A204.1 (cell line): ENCODE measurements around the gene MED12L.

ENCODE experiments used
- FAIRE-seq: peaks from 2 replicates; lab custom pipeline; 2012; peaks lifted over from hg19 to GRCh38; lab: Jason Lieb, UNC

The MED12L gene

DNA sequence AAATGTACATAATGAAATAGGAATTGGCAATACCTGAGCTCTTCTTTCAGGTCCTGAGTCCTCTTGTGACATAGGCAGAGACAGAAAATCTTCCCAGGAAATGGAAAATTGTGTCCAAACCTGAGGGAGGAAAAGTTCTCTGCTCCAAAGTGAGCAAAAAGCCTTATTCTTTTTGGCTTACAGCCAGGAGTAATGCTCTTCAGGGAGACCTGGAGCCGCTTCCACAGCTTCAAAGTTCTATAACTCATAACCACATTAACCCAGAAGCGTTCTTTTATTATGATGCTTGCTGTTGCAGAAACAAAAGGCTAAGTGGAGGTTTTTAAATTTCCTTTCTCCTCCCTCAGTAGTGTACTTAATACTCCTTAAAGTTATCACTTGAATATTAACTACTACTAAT, 374.8 kb downstream of the MED12L start:
- FAIRE-seq: no peak

DNA sequence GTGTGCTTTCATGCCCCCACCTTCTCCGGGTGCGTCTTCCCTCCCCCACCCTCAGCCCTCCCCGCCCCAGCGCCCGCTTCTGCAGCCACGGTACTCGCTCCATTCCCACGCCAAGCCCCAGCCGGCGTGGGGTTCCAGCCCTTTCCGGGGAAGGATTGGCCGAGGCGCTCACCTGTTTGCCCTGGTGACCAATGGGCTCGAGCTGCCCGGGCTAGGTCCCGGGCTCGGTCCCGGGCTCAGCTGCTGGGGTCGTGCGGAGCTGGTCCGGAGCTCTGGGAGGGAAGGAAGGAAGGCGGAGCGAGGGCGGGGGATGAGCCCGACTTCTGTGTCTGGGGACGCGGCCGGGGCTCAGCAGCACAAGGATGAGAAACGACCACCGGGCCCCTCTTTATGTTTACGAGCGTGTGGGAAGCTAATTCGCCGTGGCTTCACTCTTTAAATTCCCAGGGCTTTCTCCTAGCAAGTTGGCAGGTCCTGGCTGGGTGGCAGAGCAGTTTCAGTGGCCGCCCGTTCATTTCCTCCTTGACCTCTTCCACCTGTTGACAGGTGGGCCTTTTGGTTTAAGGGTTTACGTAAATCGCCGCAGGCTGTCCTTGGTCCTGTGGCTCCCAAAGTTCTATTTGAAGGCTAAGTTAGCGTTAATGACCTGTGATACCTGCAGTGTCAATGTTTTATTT, 375.4 kb downstream of the MED12L start, which contains the start of gene IGSF10:
Gene IGSF10, minus strand, starts transcription at position 288 of the 677 bp plus-strand sequence. CDS start 2,352 bp downstream, outside the sequence.
- FAIRE-seq: no peak

DNA sequence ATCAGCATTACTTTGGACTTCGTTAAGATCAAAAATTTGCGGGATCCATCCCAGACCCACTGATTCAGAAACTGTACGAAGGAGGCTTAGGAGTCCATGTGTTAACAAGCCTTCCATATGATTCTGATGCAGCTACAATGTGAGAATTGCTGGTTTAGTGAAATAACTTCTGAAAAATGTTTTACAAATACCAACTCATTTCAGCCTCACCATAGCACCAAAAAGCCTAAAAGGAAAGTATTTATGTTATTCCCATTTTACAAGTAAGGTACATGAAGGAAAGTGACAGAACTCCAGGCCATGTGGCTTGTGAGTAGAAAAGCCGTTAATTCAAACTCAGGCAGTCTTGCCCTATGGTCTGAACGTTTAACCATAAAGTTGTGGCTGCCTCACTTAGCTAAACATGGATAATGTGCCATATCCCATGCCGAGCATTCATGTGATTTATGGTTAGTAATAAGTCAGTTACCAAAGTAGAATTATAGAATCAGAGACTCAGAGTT, 376.9 kb downstream of the MED12L start:
- no peak for FAIRE-seq

DNA sequence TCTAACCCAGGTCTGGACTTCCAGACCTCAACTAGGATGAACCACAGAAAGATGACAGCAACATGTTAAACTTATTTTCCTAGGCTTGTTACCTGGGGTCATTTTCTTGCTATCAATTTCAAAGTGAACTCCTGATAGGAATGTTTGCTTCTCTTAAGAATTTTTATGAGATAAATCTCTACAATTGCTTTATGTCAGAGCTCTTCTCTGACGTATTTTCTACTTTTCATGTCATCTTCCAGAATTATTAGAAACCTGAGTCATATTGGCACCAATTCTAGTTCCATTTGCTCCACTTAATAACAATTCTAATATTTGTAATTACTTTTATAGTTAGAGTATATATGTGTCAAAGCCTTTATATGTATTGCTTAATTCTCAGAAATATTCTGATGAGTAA, 377.5 kb downstream of the MED12L start:
- FAIRE-seq: no peak

DNA sequence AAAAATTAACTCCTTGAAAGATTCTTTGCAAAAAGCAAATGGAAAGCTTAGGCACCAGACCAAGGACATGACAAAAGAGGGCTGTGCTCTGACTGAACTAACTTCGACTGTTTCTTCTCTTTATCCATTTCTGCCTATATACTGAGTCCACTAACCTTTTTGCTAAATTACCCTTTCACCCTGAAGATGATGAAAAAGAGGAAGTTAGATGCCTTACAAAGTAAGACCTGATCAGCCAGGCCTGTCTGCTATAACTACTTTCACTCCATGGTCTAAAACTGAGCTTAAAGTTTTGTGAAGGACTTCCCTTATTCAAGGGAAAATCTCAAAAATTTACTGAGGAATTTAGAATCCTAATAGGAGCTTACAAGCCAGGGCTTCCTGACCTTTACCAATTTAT, 381.6 kb downstream of the MED12L start:
- FAIRE-seq: no peak

DNA sequence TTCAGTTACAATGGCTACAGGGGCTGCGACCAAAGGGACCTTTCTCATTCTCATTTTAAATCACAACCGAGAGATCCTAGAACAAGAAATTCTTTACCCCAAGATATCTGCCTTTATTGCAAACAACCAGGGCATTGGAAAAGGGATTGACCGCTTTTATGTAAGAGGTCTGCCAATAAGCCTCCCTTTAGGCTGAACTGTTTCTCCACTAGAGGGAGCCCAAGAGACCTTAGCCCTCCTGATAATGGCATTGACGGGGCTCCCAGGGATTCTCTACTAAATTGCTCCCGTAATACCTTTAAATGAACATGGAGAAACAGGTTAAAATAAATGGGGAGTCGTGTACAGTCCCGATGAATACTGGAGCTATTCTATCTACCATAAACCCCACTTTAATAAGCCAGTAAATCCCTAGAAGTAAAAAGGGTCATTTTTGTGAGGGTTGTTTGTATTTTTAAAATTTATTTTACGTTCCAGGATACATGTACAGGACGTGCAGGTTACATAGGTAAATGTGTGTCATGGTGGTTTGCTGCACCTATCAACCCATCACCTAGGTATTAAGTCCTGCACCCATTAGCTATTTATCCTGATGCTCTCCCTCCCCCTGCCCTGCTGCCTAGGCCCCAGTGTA, 382.9 kb downstream of the MED12L start:
- FAIRE-seq: no peak

DNA sequence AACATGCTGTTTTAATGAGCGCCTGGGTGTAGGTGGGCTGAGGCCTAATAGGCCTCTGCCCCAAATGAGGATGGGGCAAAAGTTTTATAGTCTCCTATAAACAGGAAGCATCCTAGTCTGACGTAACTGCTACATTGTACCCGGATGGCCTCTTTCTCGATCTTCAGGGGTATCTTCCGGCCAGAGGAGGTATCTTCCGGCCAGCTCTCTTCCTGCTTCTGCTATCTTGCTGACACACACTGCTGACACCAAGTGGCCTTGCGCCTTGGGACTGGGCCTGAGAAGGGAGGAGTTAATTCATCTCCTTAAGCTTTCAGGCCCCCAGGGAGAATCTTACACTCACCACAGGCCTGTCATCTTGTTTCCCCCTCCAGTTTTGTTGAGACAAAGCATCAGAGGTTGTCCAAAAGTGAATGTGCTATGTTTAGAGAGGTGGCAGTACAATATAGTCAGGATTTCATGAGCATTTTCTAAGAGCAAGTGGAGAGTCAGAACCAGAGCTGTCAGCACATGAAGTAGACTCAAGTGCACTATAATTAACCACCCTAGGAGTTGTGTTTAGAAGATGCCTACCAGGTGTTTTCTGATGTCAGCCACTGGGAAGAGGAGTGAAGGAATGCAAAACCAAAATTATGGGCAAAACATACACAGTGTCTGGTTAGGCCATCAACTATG, 391.0 kb downstream of the MED12L start:
- no peak for FAIRE-seq

DNA sequence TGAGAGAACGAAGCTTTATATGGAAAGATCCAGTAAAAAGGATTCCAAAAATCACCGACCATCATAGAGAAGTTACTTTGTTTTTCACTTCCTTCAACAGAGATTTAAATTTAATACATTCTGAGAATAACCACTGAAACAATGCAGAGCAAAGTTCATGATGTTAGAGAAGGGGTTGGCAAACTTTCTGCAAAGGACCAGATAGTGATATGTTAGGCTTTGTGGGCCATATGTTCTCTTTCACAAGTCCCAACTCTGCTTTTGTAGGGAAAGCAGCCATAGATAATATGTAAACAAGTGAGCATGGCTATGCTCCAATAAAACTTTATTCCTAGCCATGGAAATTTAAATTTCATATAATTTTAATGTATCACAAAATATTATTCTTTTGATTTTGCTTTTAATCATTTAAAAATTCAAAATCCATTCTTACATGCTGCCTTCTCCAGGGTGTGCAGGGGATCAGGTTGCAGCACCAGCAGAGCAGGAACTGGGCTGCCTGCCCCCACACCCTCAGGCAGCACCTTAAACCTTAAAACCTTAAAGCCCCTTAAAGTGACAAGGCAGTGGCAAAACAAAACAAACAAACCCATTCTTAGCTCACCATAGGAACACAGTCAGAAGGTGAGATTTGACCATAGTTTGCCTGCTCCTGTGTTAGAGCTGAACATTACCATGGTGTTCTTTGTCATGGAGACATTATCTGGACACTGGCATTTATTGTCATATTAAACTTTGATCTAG, 392.3 kb downstream of the MED12L start:
- FAIRE-seq: no peak

DNA sequence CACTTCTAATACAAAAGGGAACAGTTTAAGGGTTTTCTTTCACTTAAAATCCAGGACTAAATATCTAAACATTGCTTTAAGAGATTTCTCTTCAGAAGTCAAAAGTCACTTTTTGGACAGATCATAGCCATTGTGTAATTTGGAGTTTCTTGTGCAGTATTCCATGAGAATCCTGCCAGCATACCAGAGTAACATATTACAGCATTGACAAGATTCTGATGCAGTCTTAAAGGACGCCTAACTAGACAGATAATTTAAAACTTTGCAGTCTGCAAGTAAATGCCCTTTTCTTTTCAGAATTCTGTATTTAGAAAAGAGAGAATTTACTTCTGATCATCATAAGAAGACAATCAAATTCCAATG, 392.9 kb downstream of the MED12L start:
- no peak for FAIRE-seq

DNA sequence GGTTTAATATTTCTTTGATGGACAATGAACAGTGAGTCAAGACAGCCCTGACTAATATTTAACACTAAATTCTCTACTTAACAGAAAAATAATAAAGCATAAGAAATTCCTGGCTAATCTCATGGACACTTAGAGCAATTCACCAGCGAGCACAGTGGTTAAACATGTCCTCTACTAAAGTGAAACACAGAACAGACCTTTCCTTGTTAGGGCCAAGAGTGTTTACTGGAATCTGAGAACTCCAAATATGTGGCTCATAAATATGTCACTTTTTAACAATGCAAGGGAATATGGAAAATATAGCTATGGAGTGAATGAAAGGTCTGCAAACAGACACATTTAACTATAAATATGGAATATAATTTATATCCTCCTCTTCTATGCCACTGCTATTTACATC, 394.0 kb downstream of the MED12L start:
- no peak for FAIRE-seq

DNA sequence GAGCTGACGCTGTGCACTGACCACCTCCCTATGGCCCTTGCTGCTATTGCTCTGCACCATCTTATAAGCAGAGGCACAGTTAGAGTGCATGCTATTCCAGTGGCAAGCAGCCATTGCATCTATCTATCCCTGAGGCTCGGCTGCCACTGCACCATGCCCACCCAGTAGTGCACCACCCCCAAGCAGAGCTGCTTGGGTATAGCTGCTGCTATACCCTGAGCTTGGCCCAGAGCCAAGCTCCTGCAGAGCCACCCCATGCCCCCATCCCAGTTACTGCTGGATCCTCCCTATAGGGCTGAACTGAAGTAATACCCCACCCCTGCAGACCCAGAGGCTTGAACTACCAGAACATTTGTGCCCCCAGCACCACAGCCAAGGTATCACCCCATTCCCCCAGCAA, 395.0 kb downstream of the MED12L start:
- FAIRE-seq: no peak

DNA sequence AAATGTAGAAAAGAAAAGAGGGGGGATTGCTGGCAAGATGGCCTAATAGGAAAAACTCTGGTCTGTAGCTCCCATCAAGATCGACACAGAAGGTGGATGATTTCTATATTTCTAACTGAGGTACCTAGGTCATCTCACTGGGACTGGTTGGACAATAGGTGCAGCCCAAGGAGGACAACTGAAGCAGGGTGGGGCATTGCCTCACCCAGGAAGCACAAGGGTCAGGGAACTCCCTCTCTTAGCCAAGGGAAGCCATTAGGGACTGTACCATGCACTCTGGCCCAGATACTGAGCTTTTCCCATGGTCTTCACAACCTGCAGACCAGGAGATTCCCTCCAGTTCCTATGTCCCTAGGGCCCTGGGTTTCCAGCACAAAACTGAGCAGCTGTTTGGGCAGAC, 398.0 kb downstream of the MED12L start:
- FAIRE-seq: no peak

DNA sequence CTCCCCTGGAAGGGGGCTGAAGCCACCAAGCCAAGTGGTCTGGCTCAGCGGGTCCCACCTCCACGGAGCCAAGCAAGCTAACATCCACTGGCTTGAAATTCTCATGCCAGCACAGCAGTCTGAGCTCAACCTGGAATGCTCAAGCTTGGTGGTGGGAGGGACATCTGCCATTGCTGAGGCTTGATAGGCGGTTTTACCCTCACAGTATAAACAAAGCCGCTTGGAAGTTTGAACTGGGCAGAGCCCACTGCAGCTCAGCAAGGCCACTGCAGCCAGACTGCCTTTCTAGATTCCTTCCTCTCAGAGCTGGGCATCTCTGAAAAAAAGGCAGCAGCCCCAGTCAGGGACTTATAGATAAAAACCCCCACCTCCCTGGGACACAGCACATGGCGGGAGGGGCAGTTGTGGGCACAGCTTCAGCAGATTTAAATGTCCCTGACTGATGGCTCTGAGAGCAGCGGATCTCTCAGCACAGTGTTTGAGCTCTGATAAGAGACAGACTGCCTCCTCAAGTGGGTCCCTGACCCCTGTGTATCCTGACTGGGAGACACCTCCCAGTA, 398.6 kb downstream of the MED12L start:
- no peak for FAIRE-seq
